Activated CD8-positive, alpha-beta T cell treated with anti-CD3 and anti-CD28 coated beads, Interleukin-2, amount 10 ng/mL, durations not matched to agents 7 days and 5 days (primary cell): ENCODE measurements around the gene DNMT3L. TPM values are rescaled to one million over a fixed set of nuclear protein-coding genes. Genes with fewer than 3 reads are reported as not detected.
"Not testable (repeated sequence)": the region's sequence is repeated elsewhere in the genome, so short reads cannot be mapped to it uniquely, and the experiment has no call there.

Experiments used
- ATAC-seq: fragments of 150-1000 bp; cut with Tn5 transposase; one replicate; pipeline ENCODE4 v1.10.0; 2021; ENCODE audit warnings: moderate library complexity
- CTCF ChIA-PET: fragments of 350-600 bp; sonication (Branson Sonifier 250); formaldehyde crosslinking; loops from one replicate; lab custom pipeline; 2021; ENCODE audit warnings: antibody characterized with exemption; lab: Charles Lee
- POLR2A ChIA-PET: fragments of 350-600 bp; sonication (Branson Sonifier 250); formaldehyde crosslinking; loops from one replicate; lab custom pipeline; 2021; ENCODE audit warnings: antibody characterized with exemption; lab: Charles Lee
- DNase-seq: peaks from one replicate; pipeline ENCODE4 v3.0.0-alpha.2; 2020
- H3K27ac Mint-ChIP-seq: one replicate; pipeline ENCODE4 v1.8.0; 2021; ENCODE audit warnings: mild to moderate bottlenecking, mixed read lengths
- H3K27me3 Mint-ChIP-seq: one replicate; pipeline ENCODE4 v1.8.0; 2021; ENCODE audit warnings: low read depth, mixed read lengths
- H3K36me3 Mint-ChIP-seq: one replicate; pipeline ENCODE4 v1.8.0; 2021; ENCODE audit warnings: low read depth, mixed read lengths
- H3K4me1 Mint-ChIP-seq: one replicate; pipeline ENCODE4 v1.8.0; 2021; ENCODE audit warnings: low read depth, mixed read lengths
- H3K4me3 Mint-ChIP-seq: one replicate; pipeline ENCODE4 v1.8.0; 2021; ENCODE audit warnings: mild to moderate bottlenecking, mixed read lengths
- H3K9me3 Mint-ChIP-seq: one replicate; pipeline ENCODE4 v1.8.0; 2022; ENCODE audit warnings: mixed read lengths; ENCODE audit not compliant: insufficient read depth
- total RNA-seq, 2 experiments: library from RNA; stranded (reverse); gene quantifications; one replicate each; pipeline ENCODE4 v1.2.3, GENCODE V29; 2021

The DNMT3L gene
- total RNA-seq, 2 experiments from 2014 or later = not detected

GRCh38 chr21:44285138-44285992, 23.7 kb upstream of the DNMT3L start, which contains the start of gene AIRE:
Gene AIRE (plus strand): TSS chr21:44285876. CDS start chr21:44286007, 131 bp downstream.
- Mint-ChIP-seq H3K36me3 (no peaks in the 10 kb centered on the region), H3K4me3 (no peak within 1 kb of the TSS), H3K27ac (no peak within 1 kb of the TSS), H3K9me3 (no peaks in the 10 kb centered on the region), H3K4me1 (no peaks in the 10 kb centered on the region), H3K27me3 (no peaks in the 10 kb centered on the region)
- POLR2A ChIA-PET = no interaction called here
- CTCF ChIA-PET = no interaction called here
- ATAC-seq = no peak
- no peak for DNase-seq

GRCh38 chr21:44283948-44284347, 22.3 kb upstream of the DNMT3L start:
- ATAC-seq = no peak

GRCh38 chr21:44283211-44283785, 21.6 kb upstream of the DNMT3L start:
- H3K4me1 Mint-ChIP-seq, H3K9me3 Mint-ChIP-seq, H3K27ac Mint-ChIP-seq, CTCF ChIA-PET, H3K36me3 Mint-ChIP-seq, POLR2A ChIA-PET, H3K4me3 Mint-ChIP-seq, DNase-seq, H3K27me3 Mint-ChIP-seq, ATAC-seq: not testable (repeated sequence)

More at GRCh38 chr21:44283948-44284347, 22.3 kb upstream of the DNMT3L start:
- no peak for DNase-seq
- no peak overlapping the region for H3K4me3 Mint-ChIP-seq
- no peaks in the 10 kb centered on the region for H3K9me3 Mint-ChIP-seq
- no peak overlapping the region for H3K27ac Mint-ChIP-seq
- ChIA-PET CTCF (no interaction called here), POLR2A (no interaction called here)
- H3K36me3 Mint-ChIP-seq = no peaks in the 10 kb centered on the region
- H3K27me3 Mint-ChIP-seq = no peaks in the 10 kb centered on the region
- no peaks in the 10 kb centered on the region for H3K4me1 Mint-ChIP-seq

DNA sequence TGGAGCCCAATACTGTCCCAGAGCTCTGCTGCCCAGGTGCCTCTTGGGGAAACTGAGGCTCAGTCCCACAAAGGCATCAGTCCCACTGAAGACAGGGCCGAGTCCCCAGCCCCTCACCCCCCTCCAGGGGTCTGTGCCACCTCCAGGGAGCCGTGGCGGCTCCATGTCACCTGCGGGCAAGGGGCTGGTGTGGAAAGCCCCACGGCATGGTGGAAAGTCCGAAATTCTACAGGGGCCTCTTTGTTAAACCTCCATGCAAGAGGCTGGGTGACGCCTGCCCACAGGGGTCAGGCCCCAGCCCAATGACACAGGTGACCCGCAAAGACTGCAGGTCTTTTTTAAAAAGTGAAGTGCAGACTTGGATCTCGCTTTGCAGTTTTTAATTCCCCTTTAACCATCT, 20.7 kb upstream of the DNMT3L start:
- ChIA-PET POLR2A (no interaction called here), CTCF (no interaction called here)
- Mint-ChIP-seq H3K27ac (no peak overlapping the region), H3K27me3 (no peaks in the 10 kb centered on the region), H3K4me1 (no peaks in the 10 kb centered on the region), H3K36me3 (no peaks in the 10 kb centered on the region), H3K4me3 (no peak overlapping the region), H3K9me3 (no peaks in the 10 kb centered on the region)
- DNase-seq (no peak), ATAC-seq (no peak)

DNA sequence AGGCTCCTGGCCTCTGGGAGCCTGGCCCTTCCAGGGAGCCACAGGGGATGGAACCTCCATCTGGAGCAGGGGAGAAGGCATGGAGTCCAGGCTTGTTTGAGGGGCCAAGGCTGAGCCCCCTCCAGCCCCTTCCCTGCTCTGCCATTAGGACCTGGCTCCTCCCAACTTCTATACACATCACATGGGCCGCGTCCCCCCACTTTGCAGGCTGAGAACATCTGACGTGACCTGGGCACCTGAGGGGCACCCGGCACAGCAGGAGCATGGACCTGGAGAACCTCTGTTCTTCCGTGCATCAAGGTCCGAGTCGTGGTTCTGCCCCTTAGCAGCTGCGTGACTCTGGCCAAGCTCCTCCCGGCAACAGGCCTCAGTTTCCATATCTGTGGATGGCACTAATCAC, 20.1 kb upstream of the DNMT3L start:
- DNase-seq (no peak), ATAC-seq (no peak)
- Mint-ChIP-seq H3K27ac (no peak overlapping the region), H3K4me3 (no peak overlapping the region), H3K9me3 (no peaks in the 10 kb centered on the region), H3K36me3 (no peaks in the 10 kb centered on the region), H3K4me1 (no peaks in the 10 kb centered on the region), H3K27me3 (peaks cover 3% of the 10 kb centered on the region)
- ChIA-PET POLR2A (no interaction called here), CTCF (no interaction called here)

- Mint-ChIP-seq H3K4me1 (no peaks in the 10 kb centered on the region), H3K4me3 (no peak overlapping the region), H3K27ac (no peak overlapping the region), H3K36me3 (no peaks in the 10 kb centered on the region), H3K27me3 (peaks cover 12% of the 10 kb centered on the region), H3K9me3 (no peaks in the 10 kb centered on the region)
- ChIA-PET POLR2A (no interaction called here), CTCF (no interaction called here)
- DNase-seq (no peak), ATAC-seq (no peak)
Observed at GRCh38 chr21:44279354-44280260, 17.9 kb upstream of the DNMT3L start.

DNA sequence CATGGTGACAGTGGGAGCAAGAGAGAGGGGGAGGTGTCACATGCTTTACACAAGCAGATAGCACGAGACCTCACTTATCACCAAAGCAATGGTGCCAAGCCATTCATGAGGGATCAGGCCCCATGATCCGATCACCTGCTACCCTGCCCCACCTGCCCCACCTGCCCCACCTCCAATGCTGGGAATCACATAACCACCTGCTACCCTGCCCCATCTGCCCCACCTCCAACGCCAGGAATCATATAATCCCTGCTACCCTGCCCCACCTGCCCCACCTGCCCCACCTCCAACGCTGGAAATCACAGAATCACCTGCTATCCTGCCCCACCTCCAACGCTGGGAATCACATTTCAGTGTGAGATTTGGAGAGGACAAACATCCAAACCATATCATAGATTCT, 13.3 kb upstream of the DNMT3L start:
- Mint-ChIP-seq H3K4me3 (no peak overlapping the region), H3K27me3 (peaks cover 15% of the 10 kb centered on the region), H3K4me1 (no peaks in the 10 kb centered on the region), H3K36me3 (no peaks in the 10 kb centered on the region), H3K9me3 (no peaks in the 10 kb centered on the region), H3K27ac (no peak overlapping the region)
- ChIA-PET POLR2A (no interaction called here), CTCF (no interaction called here)
- ATAC-seq (no peak), DNase-seq (no peak)

- no peaks in the 10 kb centered on the region for H3K4me1 Mint-ChIP-seq
- CTCF ChIA-PET = no interaction called here
- H3K27ac Mint-ChIP-seq = no peak overlapping the region
- H3K4me3 Mint-ChIP-seq = no peak overlapping the region
- peaks cover 17% of the 10 kb centered on the region for H3K27me3 Mint-ChIP-seq
- POLR2A ChIA-PET = interaction anchor here (1.0 kb wide), 1 partner anchor 26 kb away, joined by 4 read pairs; no protein-coding TSS in a partner anchor
- H3K36me3 Mint-ChIP-seq = no peaks in the 10 kb centered on the region
- ATAC-seq = no peak
- DNase-seq = no peak
- H3K9me3 Mint-ChIP-seq = no peaks in the 10 kb centered on the region
Observed at GRCh38 chr21:44273046-44273445, 11.3 kb upstream of the DNMT3L start.

DNA sequence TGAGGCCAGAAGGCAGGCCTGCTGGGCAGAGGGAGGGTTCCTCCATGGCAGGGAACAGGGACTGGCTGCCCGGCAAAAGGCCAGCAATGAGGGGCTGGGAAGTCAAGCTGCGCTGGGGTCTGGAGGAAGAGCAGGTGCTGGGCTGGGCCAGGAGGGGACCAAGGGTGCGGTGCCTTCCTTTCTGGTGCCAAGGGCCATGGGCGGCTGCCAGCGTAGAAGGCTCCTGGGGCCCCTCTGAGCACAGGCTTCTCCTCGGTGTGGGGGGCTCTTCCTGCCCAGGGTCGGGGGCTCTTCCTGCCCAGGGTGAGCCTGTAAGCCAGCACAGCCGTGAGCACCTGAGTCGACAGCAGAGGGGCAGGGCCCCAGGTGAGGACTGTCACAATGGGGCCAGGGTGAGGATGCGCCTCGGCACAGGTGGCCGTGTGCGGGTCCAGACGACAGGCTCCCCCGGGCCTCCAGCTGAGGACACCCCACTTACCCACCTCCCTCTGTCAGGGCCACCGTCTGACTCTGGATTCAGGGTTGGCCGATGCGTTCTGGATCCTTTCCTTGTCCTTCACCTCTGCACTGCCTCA, 10.7 kb upstream of the DNMT3L start:
- no peaks in the 10 kb centered on the region for H3K36me3 Mint-ChIP-seq
- POLR2A ChIA-PET = no interaction called here
- ATAC-seq = no peak

GRCh38 chr21:44271558-44272283, 10.0 kb upstream of the DNMT3L start:
- Mint-ChIP-seq H3K27me3 (peaks cover 15% of the 10 kb centered on the region), H3K36me3 (no peaks in the 10 kb centered on the region), H3K27ac (no peak overlapping the region), H3K4me1 (no peaks in the 10 kb centered on the region), H3K9me3 (no peaks in the 10 kb centered on the region), H3K4me3 (no peak overlapping the region)
- DNase-seq (no peak), ATAC-seq (no peak)
- POLR2A ChIA-PET = no interaction called here
- CTCF ChIA-PET = no interaction called here

More for the DNA sequence above, 10.7 kb upstream of the DNMT3L start:
- H3K27me3 Mint-ChIP-seq = peaks cover 17% of the 10 kb centered on the region
- DNase-seq = no peak
- no peaks in the 10 kb centered on the region for H3K9me3 Mint-ChIP-seq
- H3K4me1 Mint-ChIP-seq = no peaks in the 10 kb centered on the region
- H3K4me3 Mint-ChIP-seq = no peak overlapping the region
- H3K27ac Mint-ChIP-seq = no peak overlapping the region
- CTCF ChIA-PET = no interaction called here

GRCh38 chr21:44269090-44269489, 7.4 kb upstream of the DNMT3L start:
- ATAC-seq (no peak), DNase-seq (no peak)
- POLR2A ChIA-PET = no interaction called here
- Mint-ChIP-seq H3K27ac (no peak overlapping the region), H3K4me3 (no peak overlapping the region), H3K9me3 (no peaks in the 10 kb centered on the region), H3K4me1 (no peaks in the 10 kb centered on the region), H3K36me3 (no peaks in the 10 kb centered on the region), H3K27me3 (peaks cover 2% of the 10 kb centered on the region)
- CTCF ChIA-PET = interaction anchor here (1.9 kb wide), 1 partner anchor 29 kb away, joined by 11 read pairs; no protein-coding TSS in a partner anchor
